Activated T-helper 1 cell treated with Interleukin-2 at 50 U/mL for 16 hours (primary cell): ENCODE measurements around the gene CYP51A1.
"Not testable (repeated sequence)": the region's sequence is repeated elsewhere in the genome, so short reads cannot be mapped to it uniquely, and the experiment has no call there.

Experiments used
- DNase-seq: peaks from one replicate; pipeline ENCODE4 v3.0.0-alpha.2; 2020; ENCODE audit warnings: low read depth

The CYP51A1 gene

GRCh38 chr7:92131093-92131492, 3.2 kb downstream of the CYP51A1 start:
- no peak for DNase-seq

- no peak for DNase-seq
Observed at GRCh38 chr7:92121681-92122080, 12.6 kb downstream of the CYP51A1 start.

GRCh38 chr7:92119213-92119759, 15.0 kb downstream of the CYP51A1 start:
- no peak for DNase-seq

- DNase-seq = no peak
Observed at GRCh38 chr7:92116949-92117348, 17.3 kb downstream of the CYP51A1 start.

- no peak for DNase-seq
Observed at GRCh38 chr7:92115821-92116220, 18.5 kb downstream of the CYP51A1 start.

GRCh38 chr7:92110857-92111256, 23.4 kb downstream of the CYP51A1 start:
- DNase-seq = no peak

- no peak for DNase-seq
Observed at GRCh38 chr7:92108821-92109220, 25.5 kb downstream of the CYP51A1 start.

GRCh38 chr7:92102862-92103261, 31.4 kb downstream of the CYP51A1 start:
- DNase-seq = not testable (repeated sequence)

- no peak for DNase-seq
Observed at GRCh38 chr7:92100534-92100933, 33.7 kb downstream of the CYP51A1 start.

- no peak for DNase-seq
Observed at GRCh38 chr7:92095380-92095779, 38.9 kb downstream of the CYP51A1 start.

GRCh38 chr7:92092210-92092609, 42.1 kb downstream of the CYP51A1 start:
- no peak for DNase-seq

GRCh38 chr7:92088266-92088665, 46.0 kb downstream of the CYP51A1 start:
- DNase-seq = no peak

- not testable (repeated sequence) for DNase-seq
Observed at GRCh38 chr7:92083922-92084321, 50.4 kb downstream of the CYP51A1 start.

- DNase-seq = no peak
Observed at GRCh38 chr7:92076509-92076908, 57.8 kb downstream of the CYP51A1 start.

GRCh38 chr7:92075455-92076158, 58.7 kb downstream of the CYP51A1 start:
- DNase-seq = no peak

GRCh38 chr7:92072708-92073107, 61.6 kb downstream of the CYP51A1 start:
- no peak for DNase-seq

GRCh38 chr7:92072121-92072520, 62.2 kb downstream of the CYP51A1 start:
- no peak for DNase-seq

GRCh38 chr7:92071032-92071431, 63.2 kb downstream of the CYP51A1 start:
- no peak for DNase-seq

GRCh38 chr7:92064438-92065029, 69.7 kb downstream of the CYP51A1 start:
- DNase-seq = no peak
